ENCODE data around the gene PDGFD. TPM values are rescaled to one million over a fixed set of nuclear protein-coding genes. Genes with fewer than 3 reads are reported as not detected.

PDGFD gene
- total RNA-seq, 4 donors from 2014 or later = 4.4 to 26.4 (median 13.1) TPM

GRCh38 chr11:103903621-103904323 is 260.2 kb downstream of the PDGFD start:
- ATAC-seq = no peak
- no peak for TF ChIP-seq POLR2A (IDR thresholded peaks at IDR 0.05)
- TF ChIP-seq CTCF (IDR thresholded peaks at IDR 0.05) = no peak
- no peak for TF ChIP-seq EP300 (IDR thresholded peaks at IDR 0.05)
- no peak for TF ChIP-seq POLR2AphosphoS5 (IDR thresholded peaks at IDR 0.05)
- Histone ChIP-seq H3K27me3 (no peaks in the 10 kb centered on the region), H3K4me3 (no peak overlapping the region), H3K9me3 (no peaks in the 10 kb centered on the region), H3K4me1 (no peaks in the 10 kb centered on the region), H3K36me3 (no peaks in the 10 kb centered on the region), H3K27ac (no peak overlapping the region)
- 67 to 89% methylated on average over 1 to 2 of the region's 2 CpGs for WGBS, 2 donors (ENCODE audit: low coverage in 1 of 2)

GRCh38 chr11:103902994-103903393 is 261.0 kb downstream of the PDGFD start:
- 77 to 100% methylated on average over 1 of the region's 1 CpG for WGBS, 2 donors (ENCODE audit: low coverage in 1 of 2)
- no peaks in the 10 kb centered on the region for H3K27me3 ChIP-seq
- TF ChIP-seq POLR2A (IDR thresholded peaks at IDR 0.05) = no peak
- no peak for ATAC-seq
- no peak overlapping the region for H3K27ac ChIP-seq
- H3K9me3 ChIP-seq = no peaks in the 10 kb centered on the region
- H3K4me3 ChIP-seq = no peak overlapping the region
- no peaks in the 10 kb centered on the region for H3K36me3 ChIP-seq
- H3K4me1 ChIP-seq = no peaks in the 10 kb centered on the region

GRCh38 chr11:103901656-103902055 is 262.3 kb downstream of the PDGFD start:
- Histone ChIP-seq H3K27me3 (no peaks in the 10 kb centered on the region), H3K4me3 (no peak overlapping the region), H3K27ac (no peak overlapping the region), H3K4me1 (no peaks in the 10 kb centered on the region), H3K36me3 (no peaks in the 10 kb centered on the region), H3K9me3 (no peaks in the 10 kb centered on the region)
- TF ChIP-seq POLR2A (IDR thresholded peaks at IDR 0.05) (no peak), POLR2AphosphoS5 (IDR thresholded peaks at IDR 0.05) (no peak), EP300 (IDR thresholded peaks at IDR 0.05) (no peak), CTCF (IDR thresholded peaks at IDR 0.05) (no peak)
- no peak for ATAC-seq
- WGBS, 2 donors (ENCODE audit: low coverage in 1 of 2) = 72 to 100% methylated on average over 1 of the region's 1 CpG

GRCh38 chr11:103898577-103899336 is 265.2 kb downstream of the PDGFD start:
- Histone ChIP-seq H3K9me3 (no peaks in the 10 kb centered on the region), H3K36me3 (no peaks in the 10 kb centered on the region), H3K4me3 (no peak overlapping the region), H3K27me3 (no peaks in the 10 kb centered on the region), H3K4me1 (no peaks in the 10 kb centered on the region), H3K27ac (no peak overlapping the region)
- WGBS, 2 donors (ENCODE audit: low coverage in 1 of 2) = 65 to 71% methylated on average over 2 to 4 of the region's 5 CpGs
- ATAC-seq = no peak
- no peak for TF ChIP-seq POLR2A (IDR thresholded peaks at IDR 0.05)
- no peak for TF ChIP-seq CTCF (IDR thresholded peaks at IDR 0.05)
- TF ChIP-seq POLR2AphosphoS5 (IDR thresholded peaks at IDR 0.05) = no peak
- TF ChIP-seq EP300 (IDR thresholded peaks at IDR 0.05) = no peak

- ATAC-seq = no peak
- Histone ChIP-seq H3K36me3 (no peaks in the 10 kb centered on the region), H3K4me1 (no peaks in the 10 kb centered on the region), H3K9me3 (no peaks in the 10 kb centered on the region), H3K27me3 (no peaks in the 10 kb centered on the region), H3K4me3 (no peak overlapping the region), H3K27ac (no peak overlapping the region)
- TF ChIP-seq EP300 (IDR thresholded peaks at IDR 0.05) (no peak), POLR2AphosphoS5 (IDR thresholded peaks at IDR 0.05) (no peak), CTCF (IDR thresholded peaks at IDR 0.05) (no peak), POLR2A (IDR thresholded peaks at IDR 0.05) (no peak)
- WGBS, 2 donors (ENCODE audit: low coverage in 1 of 2) = 11 to 31% methylated on average over 1 of the region's 1 CpG
These were observed 265.9 kb downstream of the PDGFD start for GRCh38 chr11:103898065-103898464.
